WTC11 (cell line): ENCODE data around the gene CEP126. TPM values are rescaled to one million over a fixed set of nuclear protein-coding genes. Genes with fewer than 3 reads are reported as not detected.

Experiments used
- ATAC-seq: fragments of 200-7000 bp; cut with Tn5 transposase; 2 replicates; pipeline ENCODE4 v1.10.0; 2021; ENCODE audit warnings: mild to moderate bottlenecking, moderate library complexity
- CTCF ChIA-PET: fragments of 300-600 bp; sonication (Branson Sonifier 250); formaldehyde crosslinking; loops from one replicate; lab custom pipeline; 2021; ENCODE audit warnings: antibody characterized with exemption; lab: Charles Lee
- POLR2A ChIA-PET: fragments of 350-600 bp; sonication (Branson Sonifier 250); formaldehyde crosslinking; loops from one replicate; lab custom pipeline; 2021; ENCODE audit warnings: antibody characterized with exemption; lab: Charles Lee
- DNase-seq: peaks from one replicate; pipeline ENCODE4 v3.0.0; 2021; ENCODE audit warnings: low spot score
- H3K27ac Mint-ChIP-seq: 2 replicates; pipeline ENCODE4 v1.8.0; 2021; ENCODE audit warnings: mixed read lengths
- H3K27me3 Mint-ChIP-seq: 2 replicates; pipeline ENCODE4 v1.8.0; 2021; ENCODE audit warnings: low read depth, mild to moderate bottlenecking, moderate library complexity, mixed read lengths
- H3K36me3 Mint-ChIP-seq: 2 replicates; pipeline ENCODE4 v1.8.0; 2021; ENCODE audit warnings: mixed read lengths
- H3K4me1 Mint-ChIP-seq: 2 replicates; pipeline ENCODE4 v1.8.0; 2022; ENCODE audit warnings: mixed read lengths
- H3K4me3 Mint-ChIP-seq: 2 replicates; pipeline ENCODE4 v1.8.0; 2021; ENCODE audit warnings: mild to moderate bottlenecking, moderate library complexity, mixed read lengths
- H3K9me3 Mint-ChIP-seq: 2 replicates; pipeline ENCODE4 v1.8.0; 2021; ENCODE audit warnings: mixed read lengths
- ATF3 ChIP-seq: sonication (generic); formaldehyde crosslinking; conservative IDR thresholded peaks from 2 replicates; pipeline ENCODE4 v1.8.1; 2022; ENCODE audit warnings: mild to moderate bottlenecking, missing genetic modification reagents
- ATF6 ChIP-seq: sonication (generic); formaldehyde crosslinking; IDR thresholded peaks from 2 replicates; pipeline ENCODE4 v1.8.1; 2023; ENCODE audit warnings: mild to moderate bottlenecking, missing genetic modification reagents
- E2F5 ChIP-seq: sonication (generic); formaldehyde crosslinking; IDR thresholded peaks from 2 replicates; pipeline ENCODE4 v1.8.1; 2022; ENCODE audit warnings: mild to moderate bottlenecking, moderate library complexity, missing genetic modification reagents
- ERG ChIP-seq: fragments of 250-450 bp; sonication (Bioruptor Pico); IDR thresholded peaks from 2 replicates; pipeline ENCODE4 v1.8.0; 2021; ENCODE audit warnings: mild to moderate bottlenecking
- ETV6 ChIP-seq: sonication (generic); formaldehyde crosslinking; IDR thresholded peaks from 2 replicates; pipeline ENCODE4 v1.8.1; 2022; ENCODE audit warnings: mild to moderate bottlenecking, missing genetic modification reagents
- FOXJ3 ChIP-seq: sonication (generic); formaldehyde crosslinking; IDR thresholded peaks from 2 replicates; pipeline ENCODE4 v1.9.0; 2021; ENCODE audit warnings: missing genetic modification reagents, mild to moderate bottlenecking, borderline replicate concordance
- GABPB1 ChIP-seq: sonication (generic); formaldehyde crosslinking; IDR thresholded peaks from 2 replicates; pipeline ENCODE4 v1.8.1; 2023; ENCODE audit warnings: mild to moderate bottlenecking, missing genetic modification reagents
- HMGXB4 ChIP-seq: sonication (generic); formaldehyde crosslinking; IDR thresholded peaks from 2 replicates; pipeline ENCODE4 v1.8.1; 2023; ENCODE audit warnings: mild to moderate bottlenecking, moderate library complexity, missing genetic modification reagents
- JAZF1 ChIP-seq: fragments of 250-450 bp; sonication (Bioruptor Pico); IDR thresholded peaks from 2 replicates; pipeline ENCODE4 v1.9.0; 2021; ENCODE audit warnings: moderate library complexity, mild to moderate bottlenecking, inconsistent platforms
- JUN ChIP-seq: sonication (generic); formaldehyde crosslinking; IDR thresholded peaks from 2 replicates; pipeline ENCODE4 v1.8.0; 2023; ENCODE audit warnings: mild to moderate bottlenecking, missing genetic modification reagents
- MXD4 ChIP-seq: fragments of 250-450 bp; sonication (Bioruptor Pico); IDR thresholded peaks from 2 replicates; pipeline ENCODE4 v1.8.0; 2021; ENCODE audit warnings: mild to moderate bottlenecking, moderate library complexity, borderline replicate concordance
- PRDM15 ChIP-seq: sonication (generic); formaldehyde crosslinking; IDR thresholded peaks from 2 replicates; pipeline ENCODE4 v1.8.0; 2022; ENCODE audit warnings: missing genetic modification reagents
- SP1 ChIP-seq: sonication (generic); formaldehyde crosslinking; conservative IDR thresholded peaks from 2 replicates; pipeline ENCODE4 v1.8.1; 2022; ENCODE audit warnings: missing genetic modification reagents
- TP53 ChIP-seq: sonication (generic); formaldehyde crosslinking; IDR thresholded peaks from 2 replicates; pipeline ENCODE4 v1.8.1; 2023; ENCODE audit warnings: mild to moderate bottlenecking, missing genetic modification reagents
- USF1 ChIP-seq: sonication (generic); formaldehyde crosslinking; IDR thresholded peaks from 2 replicates; pipeline ENCODE4 v1.8.0; 2022; ENCODE audit warnings: mild to moderate bottlenecking, missing genetic modification reagents
- ZBTB43 ChIP-seq: sonication (generic); formaldehyde crosslinking; IDR thresholded peaks from 2 replicates; pipeline ENCODE4 v1.8.1; 2023; ENCODE audit warnings: mild to moderate bottlenecking, missing genetic modification reagents
- ZNF232 ChIP-seq: sonication (generic); formaldehyde crosslinking; IDR thresholded peaks from 2 replicates; pipeline ENCODE4 v1.8.0; 2022; ENCODE audit warnings: mild to moderate bottlenecking, missing genetic modification reagents
- ZNF416 ChIP-seq: fragments of 250-450 bp; sonication (Bioruptor Pico); IDR thresholded peaks from 2 replicates; pipeline ENCODE4 v1.9.0; 2021; ENCODE audit warnings: mild to moderate bottlenecking, inconsistent platforms
- ZNF671 ChIP-seq: fragments of 250-450 bp; sonication (Bioruptor Pico); IDR thresholded peaks from 2 replicates; pipeline ENCODE4 v1.8.0; 2021; ENCODE audit warnings: mild to moderate bottlenecking
- total RNA-seq: library from RNA; stranded (reverse); gene quantifications from 3 replicates; pipeline ENCODE4 v1.2.3, GENCODE V29; 2021

CEP126 gene
- total RNA-seq, 1 experiment from 2014 or later: 2.4 TPM

GRCh38 chr11:101872171-101872882, 42.5 kb upstream of the CEP126 start:
- ATAC-seq (no peak), DNase-seq (no peak)
- no peaks in the 10 kb centered on the region; the same call in 1 of the 2 replicates for H3K27me3 Mint-ChIP-seq
- POLR2A ChIA-PET: no interaction called here
- TF ChIP-seq ZNF671 (CRISPR knock-in tag): no peak
- no peak for TF ChIP-seq ETV6 (CRISPR knock-in tag)
- no peak for TF ChIP-seq SP1 (CRISPR knock-in tag)
- no peak for TF ChIP-seq ZNF232 (CRISPR knock-in tag)
- TF ChIP-seq FOXJ3 (CRISPR knock-in tag): no peak
- TF ChIP-seq JUN (CRISPR knock-in tag): no peak
- no peak for TF ChIP-seq JAZF1 (CRISPR knock-in tag)
- TF ChIP-seq TP53 (CRISPR knock-in tag): no peak
- TF ChIP-seq E2F5: no peak
- TF ChIP-seq ERG (CRISPR knock-in tag): no peak
- TF ChIP-seq ZNF416 (CRISPR knock-in tag): no peak
- no peak for TF ChIP-seq ZBTB43 (CRISPR knock-in tag)
- TF ChIP-seq ATF6 (CRISPR knock-in tag): no peak
- TF ChIP-seq HMGXB4 (CRISPR knock-in tag): no peak
- TF ChIP-seq PRDM15 (CRISPR knock-in tag): no peak
- no peak for TF ChIP-seq ATF3 (CRISPR knock-in tag)
- TF ChIP-seq GABPB1 (CRISPR knock-in tag): no peak
- no peak for TF ChIP-seq USF1
- no peak for TF ChIP-seq MXD4 (CRISPR knock-in tag)
- no peaks in the 10 kb centered on the region for H3K9me3 Mint-ChIP-seq
- H3K4me1 Mint-ChIP-seq: peaks cover 6% of the 10 kb centered on the region
- no peak overlapping the region for H3K27ac Mint-ChIP-seq
- H3K36me3 Mint-ChIP-seq: no peaks in the 10 kb centered on the region
- CTCF ChIA-PET: no interaction called here
- no peak overlapping the region for H3K4me3 Mint-ChIP-seq
